HepG2 (cell line): ENCODE measurements around the gene GRK5. TPM values are rescaled to one million over a fixed set of nuclear protein-coding genes. Genes with fewer than 3 reads are reported as not detected.

ENCODE experiments used
- ATAC-seq: fragments of 200-7000 bp; cut with Tn5 transposase; 3 replicates; pipeline ENCODE4 v1.9.1; 2020; ENCODE audit warnings: mild to moderate bottlenecking, moderate library complexity
- BruUV-seq: library from RNA; stranded (reverse); fragments of 400-500 nt; replicated peaks from 2 replicates; lab custom pipeline; 2021; lab: Mats Ljungman, UMichigan
- CTCF ChIA-PET: fragments of 300-600 bp; formaldehyde crosslinking; extraction: SDS; loops from one replicate; lab custom pipeline; 2021; ENCODE audit warnings: low total read pairs, inconsistent platforms, low intra/inter-chr PET ratio; lab: Yijun Ruan, JAX
- POLR2A ChIA-PET: fragments of 350-600 bp; sonication (Branson Sonifier 250); formaldehyde crosslinking; loops from one replicate; lab custom pipeline; 2020; ENCODE audit warnings: antibody characterized with exemption, inconsistent platforms; lab: Yijun Ruan, JAX
- DNase-seq: peaks from one replicate; pipeline ENCODE4 v3.0.0-alpha.2; 2015; ENCODE audit warnings: low spot score
- FAIRE-seq: peaks from 3 replicates; lab custom pipeline; 2011; peaks lifted over from hg19 to GRCh38; lab: Jason Lieb, UNC
- H2AFZ ChIP-seq: one replicate; pipeline ENCODE4 v1.6.1; 2011; ENCODE audit warnings: low read length, inconsistent platforms
- H3K27ac ChIP-seq: fragments of 300-600 bp; 3 replicates; pipeline ENCODE4 v1.8.0; 2011; ENCODE audit warnings: mixed run types, mild to moderate bottlenecking, mixed read lengths, low read length, inconsistent platforms; ENCODE audit not compliant: insufficient read depth; ENCODE audit errors: extremely low read length
- H3K27me3 ChIP-seq, 2 experiments: fragments of 200-600 bp in 1 of 2; 2 replicates in 1 of 2; 3 replicates in 1 of 2; pipeline versions ENCODE4 v1.6.0 to v1.8.0; 2011; ENCODE audit warnings: low read length in 2 of 2, mild to moderate bottlenecking in 2 of 2, moderate library complexity in 2 of 2, inconsistent platforms in 1 of 2; ENCODE audit not compliant: insufficient read depth in 2 of 2, control insufficient read depth in 1 of 2
- H3K36me3 ChIP-seq, 2 experiments: fragments of 200-600 bp in 1 of 2; replicated peaks in 1 of 2; 2 replicates in 1 of 2; 3 replicates in 1 of 2; pipeline versions ENCODE4 v1.5.1 to v1.8.0; 2011; ENCODE audit warnings: low read length in 2 of 2, inconsistent platforms in 1 of 2; ENCODE audit not compliant: insufficient read depth in 2 of 2, control insufficient read depth in 1 of 2
- H3K4me1 ChIP-seq: 2 replicates; pipeline ENCODE4 v1.5.1; 2012; ENCODE audit warnings: low read length, inconsistent platforms; ENCODE audit not compliant: insufficient read depth
- H3K4me2 ChIP-seq: 2 replicates; pipeline ENCODE4 v1.6.0; 2011; ENCODE audit warnings: low read depth, low read length, inconsistent platforms
- H3K4me3 ChIP-seq, 3 experiments: fragments of 200-600 bp in 1 of 3; sonication (generic), shearing (Covaris generic) in 1 of 3; replicated peaks in 1 of 3; 2 replicates each; pipeline ENCODE4 v1.5.1; 2011 to 2016; ENCODE audit warnings: low read length in 3 of 3, inconsistent platforms in 2 of 3, low read depth in 2 of 3, mild to moderate bottlenecking in 2 of 3, control low read depth in 1 of 3, mixed read lengths in 1 of 3; ENCODE audit not compliant: insufficient read depth in 1 of 3
- H3K79me2 ChIP-seq: one replicate; pipeline ENCODE4 v1.6.1; 2011; ENCODE audit warnings: low read length, inconsistent platforms; ENCODE audit not compliant: insufficient read depth
- H3K9ac ChIP-seq: 2 replicates; pipeline ENCODE4 v1.6.0; 2011; ENCODE audit warnings: mild to moderate bottlenecking, low read depth, low read length, inconsistent platforms; ENCODE audit not compliant: insufficient read depth
- H3K9me3 ChIP-seq: 2 replicates; pipeline ENCODE4 v1.5.1; 2012; ENCODE audit warnings: mild to moderate bottlenecking, low read length
- H4K20me1 ChIP-seq: 2 replicates; pipeline ENCODE4 v1.6.0; 2011; ENCODE audit warnings: inconsistent platforms, mild to moderate bottlenecking, low read length, moderate library complexity; ENCODE audit not compliant: insufficient read depth
- ZNF660 ChIP-seq: sonication (generic); formaldehyde crosslinking; IDR thresholded peaks from 2 replicates; pipeline ENCODE4 v1.5.1; 2020; ENCODE audit warnings: mild to moderate bottlenecking, low read depth, missing genetic modification reagents, borderline replicate concordance
- WGBS: methylation state at CpG from one replicate; pipeline ENCODE4 v1.1.6; 2017; ENCODE audit warnings: low lambda C conversion rate; 5-methylcytosine and 5-hydroxymethylcytosine counted together
- in situ Hi-C: cut with HindIII; loops from 2 replicates; pipeline ENCODE4 v1.10.0; 2017; ENCODE audit warnings: low pct_unique_long_range_greater_than_20kb; ENCODE audit not compliant: extremely low pct_ligation_motif_present
- intact Hi-C: fragments of 100-400 bp; cut with micrococcal nuclease; formaldehyde crosslinking; loops from one replicate; pipeline ENCODE4 v1.10.0; 2022; ENCODE audit not compliant: unreplicated experiment
- polyA plus RNA-seq, 8 experiments: library from polyadenylated mRNA; depleted of rRNA in 3 of 8; stranded (reverse) in 7 of 8; unstranded in 1 of 8; fragments of >200 nt; fragmentation: Illumina TruSeq in 4 of 8; extraction: Trizol in 4 of 8; gene quantifications; 2 replicates each; pipeline versions ENCODE4 v1.2.1 to v1.2.3, GENCODE V29; 2011 to 2016; ENCODE audit warnings: low read depth in 4 of 8, missing spikeins in 1 of 8, mixed read lengths in 1 of 8; ENCODE audit not compliant: insufficient read depth in 1 of 8
- total RNA-seq, 5 experiments: library from RNA; depleted of rRNA; stranded (reverse); fragments of >200 nt; fragmentation: Illumina TruSeq; extraction: Trizol; gene quantifications; 2 replicates each; pipeline ENCODE4 v1.2.3, GENCODE V29; 2016; ENCODE audit warnings: low read depth in 1 of 5
- TF ChIP-seq, protein P1 (sequence below): sonication (generic); formaldehyde crosslinking; IDR thresholded peaks from 2 replicates; pipeline ENCODE4 v1.5.1; 2020; ENCODE audit warnings: mild to moderate bottlenecking, missing genetic modification reagents, moderate library complexity

Gene GRK5
- total and polyA plus RNA-seq, 2 of the 13 experiments (the other 11 are each of a cell fraction or from before 2014, with no cell fraction given), result 10.4 to 12.6 TPM

DNA sequence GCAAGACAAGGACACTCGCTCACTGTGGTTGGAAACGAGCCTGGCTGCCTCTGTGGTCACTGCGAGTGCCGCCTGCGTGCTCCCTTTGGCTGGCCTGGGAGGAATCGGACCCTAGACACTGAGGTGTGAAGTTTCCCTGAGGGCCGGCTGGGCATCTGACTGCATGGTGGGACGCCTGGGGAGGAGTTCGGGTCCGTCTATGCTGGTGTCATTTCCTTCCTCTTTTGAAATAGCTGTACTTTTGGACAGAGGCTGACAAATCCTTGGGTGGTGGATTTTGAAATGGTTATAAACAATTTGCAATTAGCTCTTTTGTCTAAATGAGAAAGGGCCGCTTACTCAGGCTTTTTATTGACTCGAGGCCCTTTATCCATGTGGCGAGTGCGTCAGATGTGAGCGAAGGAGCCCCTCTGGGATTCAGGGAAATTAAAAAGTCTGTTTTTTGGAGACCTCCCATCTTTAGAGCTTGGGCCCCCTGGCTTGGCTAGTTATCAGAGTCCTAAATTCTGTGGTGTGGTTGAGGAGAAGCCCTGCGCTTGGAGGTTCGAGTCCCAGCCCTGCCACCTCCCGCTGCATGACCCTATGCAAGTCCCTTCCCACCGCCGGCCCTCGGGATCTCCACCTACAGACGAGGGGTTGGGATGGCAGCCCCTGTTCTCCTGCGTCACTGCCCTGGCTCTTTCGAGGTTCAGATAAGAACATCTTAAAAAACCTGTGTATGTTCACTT is 188.1 kb downstream of the GRK5 start:
- FAIRE-seq (no peak), DNase-seq (no peak), ATAC-seq (no peak)
- TF ChIP-seq, protein P1, sequence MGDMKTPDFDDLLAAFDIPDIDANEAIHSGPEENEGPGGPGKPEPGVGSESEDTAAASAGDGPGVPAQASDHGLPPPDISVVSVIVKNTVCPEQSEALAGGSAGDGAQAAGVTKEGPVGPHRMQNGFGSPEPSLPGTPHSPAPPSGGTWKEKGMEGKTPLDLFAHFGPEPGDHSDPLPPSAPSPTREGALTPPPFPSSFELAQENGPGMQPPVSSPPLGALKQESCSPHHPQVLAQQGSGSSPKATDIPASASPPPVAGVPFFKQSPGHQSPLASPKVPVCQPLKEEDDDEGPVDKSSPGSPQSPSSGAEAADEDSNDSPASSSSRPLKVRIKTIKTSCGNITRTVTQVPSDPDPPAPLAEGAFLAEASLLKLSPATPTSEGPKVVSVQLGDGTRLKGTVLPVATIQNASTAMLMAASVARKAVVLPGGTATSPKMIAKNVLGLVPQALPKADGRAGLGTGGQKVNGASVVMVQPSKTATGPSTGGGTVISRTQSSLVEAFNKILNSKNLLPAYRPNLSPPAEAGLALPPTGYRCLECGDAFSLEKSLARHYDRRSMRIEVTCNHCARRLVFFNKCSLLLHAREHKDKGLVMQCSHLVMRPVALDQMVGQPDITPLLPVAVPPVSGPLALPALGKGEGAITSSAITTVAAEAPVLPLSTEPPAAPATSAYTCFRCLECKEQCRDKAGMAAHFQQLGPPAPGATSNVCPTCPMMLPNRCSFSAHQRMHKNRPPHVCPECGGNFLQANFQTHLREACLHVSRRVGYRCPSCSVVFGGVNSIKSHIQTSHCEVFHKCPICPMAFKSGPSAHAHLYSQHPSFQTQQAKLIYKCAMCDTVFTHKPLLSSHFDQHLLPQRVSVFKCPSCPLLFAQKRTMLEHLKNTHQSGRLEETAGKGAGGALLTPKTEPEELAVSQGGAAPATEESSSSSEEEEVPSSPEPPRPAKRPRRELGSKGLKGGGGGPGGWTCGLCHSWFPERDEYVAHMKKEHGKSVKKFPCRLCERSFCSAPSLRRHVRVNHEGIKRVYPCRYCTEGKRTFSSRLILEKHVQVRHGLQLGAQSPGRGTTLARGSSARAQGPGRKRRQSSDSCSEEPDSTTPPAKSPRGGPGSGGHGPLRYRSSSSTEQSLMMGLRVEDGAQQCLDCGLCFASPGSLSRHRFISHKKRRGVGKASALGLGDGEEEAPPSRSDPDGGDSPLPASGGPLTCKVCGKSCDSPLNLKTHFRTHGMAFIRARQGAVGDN, result 0 out of 2 replicates have a peak, but pooled peaks have one; percentile 18
- no peak for TF ChIP-seq ZNF660
- Histone ChIP-seq H2AFZ (no peak overlapping the region), H3K4me3 (no peak overlapping the region), H3K9ac (no peak overlapping the region), H3K27me3 (no peaks in the 10 kb centered on the region), H3K79me2 (no peaks in the 10 kb centered on the region), H4K20me1 (no peaks in the 10 kb centered on the region), H3K27ac (no peak overlapping the region), H3K4me2 (no peak overlapping the region), H3K9me3 (no peaks in the 10 kb centered on the region), H3K4me1 (peaks cover 8% of the 10 kb centered on the region), H3K36me3 (peaks cover 4 to 13% of the 10 kb centered on the region in 2 experiments; a peak in 3 of 5 replicates)
- in situ Hi-C loops, result no loop called here
- intact Hi-C loops, result no loop called here
- no TSS peak for BruUV-seq
- CTCF ChIA-PET, result no interaction called here
- POLR2A ChIA-PET, result no interaction called here
- WGBS, result 92% methylated on average over 18 of the region's 24 CpGs
